ENCODE data around the gene EMP2. TPM values are rescaled to one million over a fixed set of nuclear protein-coding genes. Genes with fewer than 3 reads are reported as not detected.

Gene EMP2
- total RNA-seq, 1 donor from 2014 or later = 70.7 TPM

GRCh38 chr16:10504404-10504885 is 76.0 kb downstream of the EMP2 start:
- intact Hi-C loops (cut with DNase I) = loop anchor here (10.0 kb wide), 1 partner anchor 250 kb away; no protein-coding TSS in a partner anchor
- Histone ChIP-seq H3K4me3 (no peak overlapping the region), H3K4me1 (no peaks in the 10 kb centered on the region), H3K9me3 (no peaks in the 10 kb centered on the region), H3K27ac (no peak overlapping the region), H3K36me3 (no peaks in the 10 kb centered on the region), H3K27me3 (no peaks in the 10 kb centered on the region)
- DNase-seq (ENCODE audit: extremely low spot score in 2 of 2) = no peak
- no peak for TF ChIP-seq POLR2A (IDR thresholded peaks at IDR 0.05)
- TF ChIP-seq CTCF (IDR thresholded peaks at IDR 0.05) = no peak
- no peak for TF ChIP-seq POLR2AphosphoS5 (IDR thresholded peaks at IDR 0.05; ENCODE audit: insufficient read depth in 1 of 2, low read depth in 1 of 2)

GRCh38 chr16:10502776-10503175 is 77.6 kb downstream of the EMP2 start:
- Histone ChIP-seq H3K4me1 (no peaks in the 10 kb centered on the region), H3K4me3 (no peak overlapping the region), H3K27me3 (no peaks in the 10 kb centered on the region), H3K27ac (no peak overlapping the region), H3K9me3 (no peaks in the 10 kb centered on the region), H3K36me3 (no peaks in the 10 kb centered on the region)
- intact Hi-C loops (cut with DNase I) = loop anchor here (10.0 kb wide), 1 partner anchor 248 kb away; no protein-coding TSS in a partner anchor
- no peak for DNase-seq (ENCODE audit: extremely low spot score in 2 of 2)
- TF ChIP-seq CTCF (IDR thresholded peaks at IDR 0.05) (no peak), POLR2A (IDR thresholded peaks at IDR 0.05) (no peak), POLR2AphosphoS5 (IDR thresholded peaks at IDR 0.05; ENCODE audit: insufficient read depth in 1 of 2, low read depth in 1 of 2) (no peak)

GRCh38 chr16:10501016-10501607 is 79.3 kb downstream of the EMP2 start:
- H3K27ac ChIP-seq = no peak overlapping the region
- H3K4me3 ChIP-seq = no peak overlapping the region
- H3K9me3 ChIP-seq = no peaks in the 10 kb centered on the region
- no peaks in the 10 kb centered on the region for H3K27me3 ChIP-seq
- intact Hi-C loops (cut with DNase I) = loop anchor here (10.0 kb wide), 1 partner anchor 246 kb away; no protein-coding TSS in a partner anchor
- no peak for DNase-seq (ENCODE audit: extremely low spot score in 2 of 2)
- no peak for TF ChIP-seq CTCF (IDR thresholded peaks at IDR 0.05)
- TF ChIP-seq POLR2AphosphoS5 (IDR thresholded peaks at IDR 0.05; ENCODE audit: insufficient read depth in 1 of 2, low read depth in 1 of 2) = no peak
- no peak for TF ChIP-seq POLR2A (IDR thresholded peaks at IDR 0.05)
- no peaks in the 10 kb centered on the region for H3K4me1 ChIP-seq
- H3K36me3 ChIP-seq = no peaks in the 10 kb centered on the region

GRCh38 chr16:10500582-10500981 is 79.8 kb downstream of the EMP2 start:
- Histone ChIP-seq H3K27me3 (no peaks in the 10 kb centered on the region), H3K4me3 (no peak overlapping the region), H3K36me3 (no peaks in the 10 kb centered on the region), H3K4me1 (no peaks in the 10 kb centered on the region), H3K9me3 (no peaks in the 10 kb centered on the region), H3K27ac (no peak overlapping the region)
- no peak for TF ChIP-seq POLR2AphosphoS5 (IDR thresholded peaks at IDR 0.05; ENCODE audit: insufficient read depth in 1 of 2, low read depth in 1 of 2)
- TF ChIP-seq POLR2A (IDR thresholded peaks at IDR 0.05) = no peak
- TF ChIP-seq CTCF (IDR thresholded peaks at IDR 0.05) = no peak
- DNase-seq (ENCODE audit: extremely low spot score in 2 of 2) = no peak
- intact Hi-C loops (cut with DNase I) = loop anchor here (10.0 kb wide), 1 partner anchor 246 kb away; no protein-coding TSS in a partner anchor

Measured in vagina (tissue), 2 donors.